MCF 10A (cell line): ENCODE data around the gene DYSF. TPM values are rescaled to one million over a fixed set of nuclear protein-coding genes. Genes with fewer than 3 reads are reported as not detected.

Experiments
- BruUV-seq: library from RNA; stranded (reverse); fragments of 400-500 nt; replicated peaks from 2 replicates; lab custom pipeline; 2021; lab: Mats Ljungman, UMichigan
- CTCF ChIA-PET: fragments of 300-600 bp; sonication (Branson Sonifier 250); formaldehyde crosslinking; extraction: SDS; loops from one replicate; lab custom pipeline; 2021; ENCODE audit warnings: antibody characterized with exemption, inconsistent platforms; lab: Yijun Ruan, JAX
- POLR2A ChIA-PET: fragments of 300-600, 350-650 bp; sonication (Branson Sonifier 250); formaldehyde crosslinking; extraction: SDS; loops from one replicate; lab custom pipeline; 2020; ENCODE audit warnings: antibody characterized with exemption, inconsistent platforms; lab: Yijun Ruan, JAX
- DNase-seq: peaks from one replicate; pipeline ENCODE4 v3.0.0-alpha.2; 2018; ENCODE audit not compliant: unreplicated experiment
- H3K27ac Mint-ChIP-seq: one replicate; pipeline ENCODE4 v1.8.0; 2022; ENCODE audit warnings: mild to moderate bottlenecking, low read depth, mixed read lengths; ENCODE audit not compliant: unreplicated experiment
- H3K27me3 Mint-ChIP-seq: one replicate; pipeline ENCODE4 v1.8.0; 2022; ENCODE audit warnings: mixed read lengths; ENCODE audit not compliant: insufficient read depth, unreplicated experiment
- H3K36me3 Mint-ChIP-seq: one replicate; pipeline ENCODE4 v1.8.0; 2022; ENCODE audit warnings: mild to moderate bottlenecking, moderate library complexity, mixed read lengths; ENCODE audit not compliant: insufficient read depth, unreplicated experiment
- H3K4me1 Mint-ChIP-seq: one replicate; pipeline ENCODE4 v1.8.0; 2022; ENCODE audit warnings: mixed read lengths; ENCODE audit not compliant: insufficient read depth, unreplicated experiment
- H3K4me3 Mint-ChIP-seq: one replicate; pipeline ENCODE4 v1.8.0; 2022; ENCODE audit warnings: mild to moderate bottlenecking, moderate library complexity, mixed read lengths; ENCODE audit not compliant: unreplicated experiment
- H3K9me3 Mint-ChIP-seq: one replicate; pipeline ENCODE4 v1.8.0; 2022; ENCODE audit warnings: mixed read lengths; ENCODE audit not compliant: unreplicated experiment
- CTCF ChIP-seq: fragments of 200-600 bp; IDR thresholded peaks from one replicate; pipeline ENCODE4 v1.8.0; 2022; ENCODE audit warnings: antibody characterized with exemption, mild to moderate bottlenecking; ENCODE audit not compliant: unreplicated experiment
- intact Hi-C: fragments of 100-400 bp; cut with micrococcal nuclease; formaldehyde crosslinking; loops from 2 replicates; pipeline ENCODE4 v1.14.1; 2022
- total RNA-seq: library from RNA; stranded (reverse); gene quantifications from 2 replicates; pipeline ENCODE4 v1.2.3, GENCODE V29; 2022

DYSF gene
- total RNA-seq, 1 experiment from 2014 or later: 2.0 TPM

GRCh38 chr2:71600555-71600954 lies 147.2 kb downstream of the DYSF start:
- Mint-ChIP-seq H3K36me3 (no peaks in the 10 kb centered on the region), H3K4me1 (no peaks in the 10 kb centered on the region), H3K27me3 (peaks cover 44% of the 10 kb centered on the region), H3K9me3 (no peaks in the 10 kb centered on the region), H3K27ac (no peak overlapping the region), H3K4me3 (no peak overlapping the region)
- ChIA-PET CTCF (interaction anchor here (1.1 kb wide), 1 partner anchor 52 kb away, joined by 5 read pairs; no protein-coding TSS in a partner anchor), POLR2A (no interaction called here)
- intact Hi-C loops: no loop called here
- no TSS peak for BruUV-seq
- DNase-seq: no peak
- no peak for TF ChIP-seq CTCF

- Mint-ChIP-seq H3K36me3 (no peaks in the 10 kb centered on the region), H3K27me3 (peaks cover 50% of the 10 kb centered on the region), H3K4me3 (no peak overlapping the region), H3K27ac (no peak overlapping the region), H3K4me1 (no peaks in the 10 kb centered on the region), H3K9me3 (no peaks in the 10 kb centered on the region)
- intact Hi-C loops: no loop called here
- CTCF ChIA-PET: interaction anchor here (0.9 to 1.1 kb wide), 2 partner anchors 8 to 53 kb away, joined by 3 to 5 read pairs; no protein-coding TSS in a partner anchor
- POLR2A ChIA-PET: no interaction called here
- no peak for TF ChIP-seq CTCF
- no peak for DNase-seq
- BruUV-seq: no TSS peak
Observed at GRCh38 chr2:71601136-71602114, 148.1 kb downstream of the DYSF start.

GRCh38 chr2:71602115-71602495 lies 148.7 kb downstream of the DYSF start:
- no TSS peak for BruUV-seq
- intact Hi-C loops: no loop called here
- POLR2A ChIA-PET: no interaction called here
- no peaks in the 10 kb centered on the region for H3K9me3 Mint-ChIP-seq
- no peaks in the 10 kb centered on the region for H3K36me3 Mint-ChIP-seq
- H3K27ac Mint-ChIP-seq: no peak overlapping the region
- H3K27me3 Mint-ChIP-seq: peaks cover 57% of the 10 kb centered on the region
- no peak overlapping the region for H3K4me3 Mint-ChIP-seq
- H3K4me1 Mint-ChIP-seq: no peaks in the 10 kb centered on the region
- no peak for TF ChIP-seq CTCF
- DNase-seq: no peak
- CTCF ChIA-PET: interaction anchor here (0.9 kb wide), 1 partner anchor 8 kb away, joined by 3 read pairs; no protein-coding TSS in a partner anchor

GRCh38 chr2:71602581-71602980 lies 149.2 kb downstream of the DYSF start:
- POLR2A ChIA-PET: no interaction called here
- Mint-ChIP-seq H3K27ac (no peak overlapping the region), H3K27me3 (peaks cover 62% of the 10 kb centered on the region), H3K9me3 (no peaks in the 10 kb centered on the region), H3K36me3 (no peaks in the 10 kb centered on the region), H3K4me3 (no peak overlapping the region), H3K4me1 (no peaks in the 10 kb centered on the region)
- TF ChIP-seq CTCF: no peak
- intact Hi-C loops: no loop called here
- no peak for DNase-seq
- CTCF ChIA-PET: no interaction called here
- BruUV-seq: no TSS peak
